Fibroblast of skin of back (primary cell): ENCODE data around the gene TUBAL3. TPM values are rescaled to one million over a fixed set of nuclear protein-coding genes. Genes with fewer than 3 reads are reported as not detected.

Experiments
- DNase-seq: peaks from one replicate; pipeline ENCODE4 v3.0.0-alpha.2; 2013
- polyA plus RNA-seq, 2 experiments: library from polyadenylated mRNA; unstranded; fragments of 120-200 nt; gene quantifications; one replicate each; pipeline ENCODE4 v1.2.1, GENCODE V29; 2013; ENCODE audit not compliant: insufficient read length in 2 of 2

TUBAL3 gene
- not detected for polyA plus RNA-seq (2013, experiment 1 of 2; ENCODE audit: insufficient read length)
- not detected for polyA plus RNA-seq (2013, experiment 2 of 2; ENCODE audit: insufficient read length)

DNA sequence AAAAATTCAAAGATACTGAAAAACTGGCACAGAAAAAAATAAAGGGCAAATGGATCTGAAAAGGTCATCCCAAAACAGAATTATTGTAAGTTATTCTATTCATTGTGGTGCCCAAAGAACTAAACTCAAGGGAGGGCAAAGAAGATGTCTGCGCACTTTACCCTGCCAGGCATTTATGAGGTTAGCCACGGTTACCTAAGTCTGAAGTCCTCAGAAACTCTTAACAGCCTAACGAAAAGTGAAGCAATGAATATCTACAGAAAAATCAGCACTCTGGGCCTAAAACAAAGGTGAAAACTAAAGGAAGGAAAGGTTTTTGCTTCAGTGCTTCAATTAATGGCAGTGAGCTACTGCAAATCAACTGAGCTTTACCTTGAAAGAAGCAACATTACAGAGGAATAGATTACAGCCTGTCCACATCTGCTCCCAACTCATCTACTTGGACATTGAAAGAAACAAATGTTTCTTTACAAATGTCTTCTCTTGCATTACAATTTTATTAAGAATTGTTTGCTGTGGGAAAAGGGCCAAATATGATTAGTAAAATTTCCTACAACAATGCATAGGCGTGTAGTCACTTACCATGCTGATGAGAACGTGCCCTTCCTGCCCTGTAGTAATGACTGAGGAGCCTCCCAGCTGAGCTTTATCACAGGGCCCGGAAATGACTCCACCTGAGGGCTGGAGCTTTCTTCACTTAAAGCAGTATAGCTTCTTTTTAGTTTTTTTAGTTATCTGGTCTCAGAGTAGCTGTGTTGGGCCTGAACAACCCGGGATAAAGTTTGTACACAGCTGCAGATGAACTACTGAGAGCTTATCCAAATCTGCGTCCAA is at the start of gene TUBAL3:
Gene TUBAL3, minus strand, starts transcription at position 621 of the 834 bp plus-strand sequence. Its CDS starts 36 bp downstream, at position 585.
- no peak for DNase-seq

DNA sequence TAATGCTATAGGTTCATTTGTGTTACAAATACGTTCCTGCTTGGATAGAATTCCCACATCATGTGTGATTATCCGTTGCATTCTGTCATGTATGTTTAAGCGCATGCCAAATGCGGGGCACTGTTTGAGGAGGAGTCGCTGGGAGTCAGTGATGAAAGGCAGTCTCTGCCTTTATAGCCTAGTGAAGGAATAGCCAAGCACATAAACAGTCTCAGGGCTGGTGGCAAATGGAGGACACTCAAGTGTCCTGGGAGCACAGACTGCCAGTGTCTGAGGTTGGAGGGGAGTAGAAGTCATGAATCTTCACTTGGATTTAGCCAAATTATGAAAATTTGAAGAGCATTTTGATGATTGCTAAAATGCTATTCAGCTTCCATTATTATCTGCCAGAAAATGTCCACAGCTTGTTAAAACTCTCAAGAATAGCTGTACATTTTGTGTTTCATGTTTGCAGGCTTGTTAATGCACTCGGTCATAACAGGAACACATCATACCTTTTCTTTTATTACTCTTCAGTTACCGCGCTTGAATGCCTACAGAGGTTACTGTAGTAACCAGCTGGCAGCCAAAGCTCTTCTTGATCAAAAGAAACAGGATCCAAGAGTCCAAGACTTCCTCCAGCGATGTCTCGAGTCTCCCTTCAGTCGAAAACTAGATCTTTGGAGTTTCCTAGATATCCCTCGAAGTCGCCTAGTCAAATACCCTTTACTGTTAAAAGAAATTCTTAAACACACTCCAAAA is 49.3 kb upstream of the TUBAL3 start:
- DNase-seq, result no peak

- no peak for DNase-seq
These were observed 46.2 kb upstream of the TUBAL3 start for GRCh38 chr10:5450605-5451384.

GRCh38 chr10:5449823-5450222 is 45.2 kb upstream of the TUBAL3 start:
- peak; percentile 81 for DNase-seq

- no peak for DNase-seq
These were observed 44.6 kb upstream of the TUBAL3 start for GRCh38 chr10:5449227-5449626.

DNA sequence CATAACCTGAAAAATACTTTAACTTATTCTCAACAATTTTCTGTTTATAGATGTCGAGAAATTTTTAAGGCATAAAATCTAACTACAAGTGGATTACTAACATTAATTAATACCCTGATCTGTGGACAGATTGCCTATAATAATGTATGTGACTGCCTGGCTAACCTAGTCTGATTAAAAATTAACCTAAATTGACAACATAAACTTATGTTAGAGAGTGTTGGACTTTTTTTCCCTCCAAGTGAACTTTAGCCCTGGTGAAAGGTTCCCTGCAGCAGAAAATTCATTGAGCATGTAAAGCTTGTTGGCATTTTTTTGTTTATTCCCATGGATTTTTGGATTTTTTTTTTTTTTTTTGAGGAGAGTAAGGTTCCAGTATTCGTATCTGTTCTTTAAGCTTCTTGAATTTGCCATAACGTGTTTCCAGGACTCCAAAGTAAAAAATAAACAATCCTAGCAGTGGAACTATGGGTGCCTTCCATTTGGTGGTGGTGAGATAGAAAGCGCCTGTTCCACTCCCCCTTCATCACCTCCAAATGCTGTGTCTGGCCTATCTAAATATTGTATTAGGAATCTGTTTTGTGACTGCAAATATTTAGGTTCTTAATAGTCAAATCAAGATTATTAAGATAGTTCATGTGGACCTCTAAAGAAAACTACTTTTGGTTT is 43.8 kb upstream of the TUBAL3 start:
- DNase-seq, result no peak

GRCh38 chr10:5447611-5448071 is 43.0 kb upstream of the TUBAL3 start:
- DNase-seq, result peak; percentile 43

DNA sequence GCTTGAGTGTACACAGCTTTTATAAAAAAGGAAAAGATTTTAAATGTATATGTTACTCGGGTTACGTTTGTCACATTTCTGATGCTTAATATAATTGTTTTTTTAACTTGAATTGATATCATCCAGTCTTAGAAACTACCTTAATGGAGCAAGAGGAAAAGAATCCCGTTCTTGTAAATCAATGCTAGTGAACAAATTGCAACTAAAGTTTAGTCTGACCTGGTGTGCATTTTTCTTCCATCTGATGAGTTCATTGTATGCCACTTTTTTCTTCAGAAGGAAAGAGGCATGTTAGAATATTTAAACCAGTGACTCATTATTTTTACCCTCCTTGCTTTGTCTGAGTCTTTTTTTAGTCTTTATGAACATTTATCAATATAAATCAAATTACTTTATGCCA is 42.4 kb upstream of the TUBAL3 start:
- DNase-seq, result peak; percentile 53

DNA sequence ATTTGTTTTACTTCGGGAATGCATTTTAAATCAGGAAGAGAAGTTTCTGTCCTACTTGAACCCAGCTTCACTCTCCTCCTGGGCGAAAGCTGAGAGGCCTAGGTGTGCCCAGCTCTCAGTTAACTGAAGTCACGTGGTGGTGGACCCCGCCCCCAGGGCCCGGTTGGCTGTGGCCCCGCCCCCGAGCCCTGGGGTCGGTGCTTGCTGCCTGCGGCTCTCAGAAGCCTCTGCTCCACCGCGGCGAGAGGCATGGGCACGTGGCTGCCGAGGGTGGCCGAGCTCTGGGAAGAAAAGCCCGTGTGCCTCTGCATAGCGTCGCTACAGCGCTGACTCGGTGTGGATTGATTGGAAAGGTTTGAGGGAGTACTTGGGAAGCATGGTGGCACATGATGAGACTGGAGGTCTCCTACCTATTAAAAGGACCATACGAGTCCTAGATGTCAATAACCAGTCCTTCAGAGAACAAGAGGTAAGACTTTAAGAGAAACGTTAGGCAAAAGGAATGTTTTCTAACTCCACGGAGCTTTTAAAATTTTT is 41.8 kb upstream of the TUBAL3 start:
- DNase-seq, result peak; percentile 82

DNA sequence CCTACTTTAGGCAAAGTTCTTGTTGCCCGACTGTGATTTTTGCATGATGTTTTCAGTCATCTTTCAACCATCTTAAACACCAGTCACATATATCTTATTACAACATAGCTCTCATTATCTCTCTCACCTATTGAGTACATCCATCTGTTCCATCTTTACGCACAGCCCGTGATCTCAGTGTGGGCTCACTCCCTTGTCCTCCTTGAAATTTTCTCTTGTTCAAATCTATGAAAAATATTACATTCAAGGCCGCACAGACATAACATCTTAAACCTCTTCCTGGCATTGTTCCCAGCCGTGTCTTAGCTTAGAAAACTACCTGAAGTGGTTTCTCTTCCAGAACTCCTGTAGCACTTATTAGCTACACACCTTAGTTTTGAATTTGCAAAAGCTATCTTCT is 40.4 kb upstream of the TUBAL3 start:
- no peak for DNase-seq

GRCh38 chr10:5443429-5443828 is 38.8 kb upstream of the TUBAL3 start:
- no peak for DNase-seq

DNA sequence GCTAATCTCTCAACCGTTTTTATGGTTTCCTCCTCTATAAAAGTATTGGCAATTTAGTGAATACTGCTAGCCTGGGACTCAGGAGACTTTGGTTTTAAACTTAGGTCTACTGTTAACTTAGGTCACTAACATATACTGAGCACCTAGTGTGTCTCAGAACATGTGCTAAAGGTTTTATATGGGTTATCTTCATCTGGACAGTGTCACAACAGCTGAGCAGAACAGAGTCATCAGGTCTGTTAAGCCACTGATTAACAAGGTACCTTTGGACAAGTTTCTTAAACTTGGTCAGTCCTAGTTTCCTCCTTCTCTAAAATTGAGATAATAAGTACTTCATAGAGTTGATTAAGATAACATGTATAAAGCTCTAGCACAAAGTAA is 38.4 kb upstream of the TUBAL3 start:
- DNase-seq, result no peak

- DNase-seq, result no peak
These were observed 37.7 kb upstream of the TUBAL3 start for GRCh38 chr10:5442065-5442989.

DNA sequence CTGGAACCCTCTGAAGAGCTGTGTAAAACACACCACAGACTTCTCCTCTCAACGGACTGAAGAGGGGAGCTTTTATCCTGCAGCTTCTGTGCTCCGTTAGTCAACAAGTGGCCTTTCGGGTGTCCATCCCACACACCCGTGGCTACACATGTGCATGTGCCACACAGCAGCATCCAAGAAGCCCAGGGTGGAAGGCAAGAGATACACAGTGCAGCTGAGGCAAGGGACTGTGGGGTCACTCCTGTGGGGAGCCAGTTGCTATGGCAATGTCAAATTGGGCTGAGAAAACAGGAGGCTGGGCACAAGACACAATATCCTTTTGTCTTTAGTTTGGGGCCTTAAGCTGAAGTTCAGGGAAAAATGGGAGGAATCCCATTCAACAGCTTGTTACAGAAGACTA is 36.5 kb upstream of the TUBAL3 start:
- no peak for DNase-seq

DNA sequence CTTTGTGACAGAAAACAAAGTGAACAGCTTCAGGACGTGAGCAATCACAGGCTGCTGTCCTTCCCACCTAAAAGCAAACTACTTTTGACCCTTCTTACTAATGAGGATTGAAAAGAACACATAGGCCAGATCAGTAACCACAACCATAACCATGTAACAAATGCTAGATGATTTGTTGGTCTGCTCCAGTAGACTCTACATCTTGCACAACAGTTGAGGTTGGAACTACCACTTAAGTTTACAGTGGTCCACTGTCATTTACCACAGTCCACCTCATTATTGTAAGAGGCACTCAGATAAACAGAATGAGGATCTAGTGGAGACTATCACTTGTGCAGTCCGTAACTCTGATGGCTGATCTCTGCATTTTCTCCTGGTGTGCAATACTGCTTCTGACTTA is 35.6 kb upstream of the TUBAL3 start:
- DNase-seq, result no peak

- DNase-seq, result no peak
These were observed 30.7 kb upstream of the TUBAL3 start for GRCh38 chr10:5435328-5435727.

- peak; percentile 94 for DNase-seq
These were observed 29.6 kb upstream of the TUBAL3 start for GRCh38 chr10:5434017-5434753.

DNA sequence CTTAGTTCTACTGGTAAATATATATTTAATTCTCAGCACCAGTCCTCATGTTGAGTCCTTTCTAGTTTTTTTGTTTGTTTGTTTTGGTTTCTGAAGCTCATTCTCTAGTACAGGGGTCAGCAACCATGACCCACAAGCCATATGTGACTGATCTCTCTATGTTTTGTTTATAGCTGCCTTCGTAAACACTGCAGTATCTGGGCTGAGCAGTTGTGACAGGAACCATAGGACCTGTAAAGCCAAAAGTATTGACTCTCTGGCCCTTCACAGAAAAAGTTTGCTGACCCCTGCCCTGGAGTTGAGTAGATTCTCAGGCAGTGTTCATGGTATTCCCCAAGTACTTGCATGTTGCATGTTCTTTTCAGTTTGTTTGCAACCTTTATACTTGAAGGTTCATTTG is 28.6 kb upstream of the TUBAL3 start:
- no peak for DNase-seq

DNA sequence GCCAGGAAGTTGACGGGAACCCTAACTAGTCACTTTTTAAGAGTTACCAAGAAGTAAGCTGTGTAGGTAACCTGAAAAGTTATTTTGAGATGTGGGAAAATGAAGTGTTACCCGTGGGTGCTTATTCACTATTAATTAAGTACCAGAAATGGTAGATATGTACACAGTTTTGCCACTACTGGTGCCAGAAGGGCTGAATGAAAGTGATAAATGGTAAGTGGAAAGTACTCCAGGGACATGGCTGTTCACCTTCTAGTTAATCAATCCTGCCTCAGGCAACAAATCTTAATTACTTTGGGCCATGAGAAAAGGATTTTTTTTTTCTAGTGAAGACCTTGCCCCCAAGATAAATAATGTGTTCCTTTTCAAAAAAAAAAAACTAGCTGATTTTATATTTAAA is 23.5 kb upstream of the TUBAL3 start:
- no peak for DNase-seq

- no peak for DNase-seq
These were observed 20.1 kb upstream of the TUBAL3 start for GRCh38 chr10:5424751-5425150.
